B cell (primary cell): ENCODE results near the gene ATRNL1. TPM values are rescaled to one million over a fixed set of nuclear protein-coding genes. Genes with fewer than 3 reads are reported as not detected.

Experiments
- ATAC-seq: fragments of 200-7000 bp; cut with Tn5 transposase; one replicate; pipeline ENCODE4 v1.10.0; 2021; ENCODE audit warnings: low read depth, mild to moderate bottlenecking, moderate number of reproducible peaks, moderate library complexity
- CTCF ChIA-PET: fragments of 350-600 bp; sonication (Branson Sonifier 250); formaldehyde crosslinking; loops from one replicate; lab custom pipeline; 2021; ENCODE audit warnings: antibody characterized with exemption, inconsistent platforms; lab: Charles Lee
- POLR2A ChIA-PET: fragments of 350-600 bp; sonication (Branson Sonifier 250); formaldehyde crosslinking; loops from one replicate; lab custom pipeline; 2021; ENCODE audit warnings: antibody characterized with exemption; lab: Charles Lee
- DNase-seq: peaks from one replicate; pipeline ENCODE4 v3.0.0; 2013
- H2AFZ ChIP-seq: 2 replicates; pipeline ENCODE4 v1.6.1; 2012; ENCODE audit warnings: mild to moderate bottlenecking, low read depth, low read length; ENCODE audit not compliant: insufficient read depth, poor library complexity, severe bottlenecking
- H3K27ac ChIP-seq, 2 donors: 1 replicate in 1 of 2; 2 replicates in 1 of 2; pipeline ENCODE4 v1.5.1; 2012 to 2013; ENCODE audit warnings: low read length in 2 of 2, mild to moderate bottlenecking in 2 of 2, moderate library complexity in 1 of 2
- H3K27me3 ChIP-seq, 4 experiments: fragments of 200-600 bp in 1 of 4; sonication (generic) in 1 of 4; replicated peaks in 1 of 4; 1 replicate in 2 of 4; 2 replicates in 2 of 4; pipeline versions ENCODE4 v1.6.1 to v1.7.0; 2013 to 2016; ENCODE audit warnings: low read length in 3 of 4, mild to moderate bottlenecking in 2 of 4, mixed read lengths in 1 of 4, moderate library complexity in 1 of 4; ENCODE audit not compliant: insufficient read depth in 4 of 4, control insufficient read depth in 3 of 4; ENCODE audit errors: control extremely low read depth in 1 of 4
- H3K36me3 ChIP-seq, 2 experiments: replicated peaks in 1 of 2; 1 replicate in 1 of 2; 2 replicates in 1 of 2; pipeline versions ENCODE4 v1.6.1 to v1.7.1; 2013; ENCODE audit warnings: low read length in 1 of 2; ENCODE audit not compliant: insufficient read depth in 2 of 2, control insufficient read depth in 1 of 2; ENCODE audit errors: control extremely low read depth in 1 of 2, extremely low read depth in 1 of 2
- H3K4me1 ChIP-seq, 2 donors: fragments of 200-600 bp in 1 of 2; sonication (generic) in 1 of 2; 1 replicate in 1 of 2; 2 replicates in 1 of 2; pipeline versions ENCODE4 v1.5.1 to v1.6.1; 2013 to 2017; ENCODE audit warnings: low read length in 2 of 2; ENCODE audit not compliant: control insufficient read depth in 2 of 2, insufficient read depth in 2 of 2
- H3K4me2 ChIP-seq: replicated peaks from 2 replicates; pipeline ENCODE3; 2012; ENCODE audit warnings: mild to moderate bottlenecking, low read depth, low read length; ENCODE audit not compliant: poor library complexity, severe bottlenecking
- H3K4me3 ChIP-seq, 5 experiments: fragments of 200-600 bp in 1 of 5; sonication (generic) in 1 of 5; 1 replicate in 3 of 5; 2 replicates in 2 of 5; pipeline versions ENCODE4 v1.5.1 to v1.7.0; 2011 to 2016; ENCODE audit warnings: low read length in 4 of 5, mild to moderate bottlenecking in 4 of 5, low read depth in 2 of 5, control low read depth in 1 of 5, moderate library complexity in 1 of 5; ENCODE audit not compliant: insufficient read depth in 1 of 5; ENCODE audit errors: control extremely low read depth in 1 of 5, extremely low read depth in 1 of 5
- H3K79me2 ChIP-seq: fragments of 200-600 bp; sonication (generic); one replicate; pipeline ENCODE4 v1.6.0; 2016; ENCODE audit warnings: low read length; ENCODE audit not compliant: control insufficient read depth, insufficient read depth
- H3K9ac ChIP-seq: fragments of 200-600 bp; sonication (generic); 2 replicates; pipeline ENCODE4 v1.6.1; 2017; ENCODE audit warnings: mild to moderate bottlenecking, low read length, moderate library complexity
- H3K9me3 ChIP-seq, 3 donors: one replicate each; pipeline versions ENCODE4 v1.6.1 to v1.7.1; 2013; ENCODE audit warnings: low read length in 2 of 3; ENCODE audit not compliant: control insufficient read depth in 2 of 3, insufficient read depth in 1 of 3; ENCODE audit errors: control extremely low read depth in 1 of 3
- H4K20me1 ChIP-seq: 2 replicates; pipeline ENCODE4 v1.6.0; 2012; ENCODE audit warnings: mild to moderate bottlenecking, low read length; ENCODE audit not compliant: insufficient read depth, control insufficient read depth, poor library complexity, severe bottlenecking
- H3K27ac Mint-ChIP-seq: one replicate; pipeline ENCODE4 v1.8.0; 2021; ENCODE audit warnings: mixed read lengths
- H3K27me3 Mint-ChIP-seq: one replicate; pipeline ENCODE4 v1.8.0; 2021; ENCODE audit warnings: mixed read lengths
- H3K4me1 Mint-ChIP-seq: one replicate; pipeline ENCODE4 v1.8.0; 2021; ENCODE audit warnings: mixed read lengths
- H3K4me3 Mint-ChIP-seq: one replicate; pipeline ENCODE4 v1.8.0; 2021; ENCODE audit warnings: mixed read lengths
- H3K9me3 Mint-ChIP-seq: one replicate; pipeline ENCODE4 v1.8.0; 2022; ENCODE audit warnings: mixed read lengths; ENCODE audit not compliant: insufficient read depth
- CTCF ChIP-seq: fragments of 200-600 bp; IDR thresholded peaks from one replicate; pipeline ENCODE4 v1.8.0; 2022; ENCODE audit warnings: antibody characterized with exemption, mild to moderate bottlenecking
- EZH2 ChIP-seq: IDR thresholded peaks from 2 replicates; pipeline ENCODE4 v1.6.1; 2012; ENCODE audit warnings: borderline replicate concordance, low read depth, mild to moderate bottlenecking, moderate library complexity, low read length; ENCODE audit not compliant: insufficient read depth, poor library complexity, severe bottlenecking
- WGBS: methylation state at CpG from one replicate; pipeline ENCODE4 v1.1.5; 2013; ENCODE audit warnings: missing lambda C conversion rate; ENCODE audit not compliant: insufficient coverage; 5-methylcytosine and 5-hydroxymethylcytosine counted together
- intact Hi-C: fragments of 100-400 bp; cut with micrococcal nuclease; formaldehyde crosslinking; loops from one replicate; pipeline ENCODE4 v1.10.0; 2022
- polyA plus RNA-seq: library from polyadenylated mRNA; depleted of rRNA; stranded (reverse); fragments of >200 nt; gene quantifications from 2 replicates; pipeline ENCODE4 v1.2.3, GENCODE V29; 2012
- total RNA-seq, 2 donors: library from RNA; stranded (reverse); fragments of 120-200 nt in 1 of 2; gene quantifications; 1 replicate in 1 of 2; 2 replicates in 1 of 2; pipeline versions ENCODE4 v1.2.3 to v1.2.4, GENCODE V29; 2013 to 2022

ATRNL1 gene
- total and polyA plus RNA-seq, 2 donors (not counting 1 experiment from before 2014, with no cell fraction given), result 0.24 to 2.2 TPM

DNA sequence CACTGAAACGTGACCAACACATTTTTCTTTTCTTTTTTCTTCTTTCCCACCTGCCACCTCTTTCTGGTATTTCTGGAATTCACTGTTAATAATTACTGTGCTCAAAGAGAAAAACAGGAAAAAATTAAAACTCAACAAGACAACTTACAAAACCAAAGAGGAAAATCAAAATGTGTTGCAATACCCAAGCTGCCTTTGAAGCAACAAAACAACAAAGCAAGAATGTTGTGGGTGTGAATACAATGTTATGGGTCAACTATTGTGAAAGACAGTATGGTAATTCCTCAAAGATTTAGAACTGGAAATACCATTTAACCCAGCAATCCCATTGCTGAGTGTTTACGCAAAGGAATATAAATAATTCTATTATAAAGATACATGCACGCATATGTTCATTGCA lies 764.7 kb downstream of the ATRNL1 start:
- no peaks in the 10 kb centered on the region for H3K4me1 Mint-ChIP-seq
- Histone ChIP-seq H2AFZ (no peak overlapping the region), H3K9ac (no peak overlapping the region), H3K79me2 (no peaks in the 10 kb centered on the region), H3K4me3 (no peak overlapping the region), H4K20me1 (no peaks in the 10 kb centered on the region), H3K36me3 (no peaks in the 10 kb centered on the region), H3K27ac (no peak overlapping the region), H3K4me1 (no peaks in the 10 kb centered on the region), H3K27me3 (no peaks in the 10 kb centered on the region), H3K9me3 (no peaks in the 10 kb centered on the region), H3K4me2 (no peak overlapping the region)
- intact Hi-C loops, result no loop called here
- no peak overlapping the region for H3K4me3 Mint-ChIP-seq
- H3K27ac Mint-ChIP-seq, result no peak overlapping the region
- no CpG with 5 or more reads among the region's 3 CpGs for WGBS
- no peak for TF ChIP-seq CTCF
- no peak for TF ChIP-seq EZH2
- no peaks in the 10 kb centered on the region for H3K27me3 Mint-ChIP-seq
- DNase-seq (no peak), ATAC-seq (no peak)
- peaks cover 4% of the 10 kb centered on the region for H3K9me3 Mint-ChIP-seq
- ChIA-PET CTCF (no interaction called here), POLR2A (no interaction called here)

DNA sequence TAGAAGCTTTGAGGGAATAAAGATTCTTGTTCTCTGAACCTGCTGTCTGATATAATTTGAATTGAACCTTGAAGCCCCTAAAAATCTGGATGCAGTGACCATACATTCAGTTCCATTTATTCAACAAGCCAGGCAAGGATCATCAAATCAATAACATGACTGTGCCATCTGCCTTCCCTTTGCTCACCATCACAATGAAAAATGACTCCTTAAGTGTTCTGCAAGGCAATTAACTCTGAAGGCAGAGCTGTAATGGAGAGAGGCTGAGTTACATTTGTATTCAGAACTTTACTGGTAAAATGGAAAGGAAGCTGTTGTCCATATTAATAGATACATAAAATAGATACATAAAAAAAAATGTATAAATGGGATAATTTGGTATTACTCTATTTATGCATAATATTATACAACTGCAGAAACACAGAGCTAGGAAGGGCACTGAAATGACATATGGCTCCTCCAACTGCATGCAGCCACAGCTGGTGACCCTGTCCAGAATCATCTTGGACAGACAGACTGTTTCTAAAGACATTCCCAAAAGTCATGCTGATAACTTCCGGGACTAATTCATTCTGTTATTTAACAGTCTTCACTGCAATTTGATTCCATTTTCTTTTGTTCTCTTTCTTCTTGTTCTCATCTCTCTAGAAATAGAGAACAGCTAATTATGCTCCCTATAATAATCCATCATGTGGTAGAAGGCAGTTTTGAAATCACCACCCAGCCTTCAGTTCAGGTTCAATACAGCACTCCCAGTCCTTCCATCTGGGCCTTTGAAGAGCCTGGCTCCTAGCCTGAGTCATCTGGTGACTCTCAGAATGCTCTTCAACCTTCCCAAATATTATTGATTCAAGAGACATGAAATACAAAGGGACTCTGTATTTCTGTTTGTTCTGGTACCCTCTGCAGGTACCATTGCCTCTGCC lies 767.3 kb downstream of the ATRNL1 start:
- WGBS, result 100% methylated on average over 1 of the region's 1 CpG
- Mint-ChIP-seq H3K4me1 (no peaks in the 10 kb centered on the region), H3K4me3 (no peak overlapping the region)

More for the DNA sequence above, 767.3 kb downstream of the ATRNL1 start:
- no peak for DNase-seq
- Histone ChIP-seq H3K4me1 (no peaks in the 10 kb centered on the region), H2AFZ (no peak overlapping the region), H3K79me2 (no peaks in the 10 kb centered on the region), H3K4me2 (no peak overlapping the region), H3K9ac (no peak overlapping the region), H3K9me3 (no peaks in the 10 kb centered on the region), H3K27me3 (no peaks in the 10 kb centered on the region), H3K4me3 (no peak overlapping the region), H4K20me1 (no peaks in the 10 kb centered on the region), H3K27ac (no peak overlapping the region), H3K36me3 (no peaks in the 10 kb centered on the region)
- no peak overlapping the region for H3K27ac Mint-ChIP-seq
- POLR2A ChIA-PET, result no interaction called here
- no peak for TF ChIP-seq CTCF
- no peak for TF ChIP-seq EZH2
- intact Hi-C loops, result no loop called here
- H3K27me3 Mint-ChIP-seq, result no peaks in the 10 kb centered on the region
- CTCF ChIA-PET, result no interaction called here
- peaks cover 4% of the 10 kb centered on the region for H3K9me3 Mint-ChIP-seq
- no peak for ATAC-seq
